K562 (cell line): ENCODE measurements around the gene YARS1. TPM values are rescaled to one million over a fixed set of nuclear protein-coding genes. Genes with fewer than 3 reads are reported as not detected.

Experiments
- BRD4 ChIP-seq: fragments of 200-600 bp; sonication (generic); IDR thresholded peaks from 2 replicates; pipeline ENCODE4 v1.6.1; 2017; ENCODE audit warnings: inconsistent platforms
- CC2D1A ChIP-seq: fragments of 450-650 bp; IDR thresholded peaks from 2 replicates; pipeline ENCODE4 v1.6.1; 2017; ENCODE audit warnings: mild to moderate bottlenecking
- CHD1 ChIP-seq: fragments of 200-600 bp; sonication (generic); IDR thresholded peaks from one replicate; pipeline ENCODE4 v1.6.1; 2012; ENCODE audit warnings: mild to moderate bottlenecking, moderate library complexity, low read length, inconsistent platforms
- E2F3 ChIP-seq: fragments of 250-450 bp; sonication (Bioruptor Pico); IDR thresholded peaks from 2 replicates; pipeline ENCODE4 v1.4.0; 2020; ENCODE audit warnings: mild to moderate bottlenecking
- ELF4 ChIP-seq: fragments of 450-650 bp; formaldehyde crosslinking; IDR thresholded peaks from 2 replicates; pipeline ENCODE4 v1.4.0; 2022; ENCODE audit warnings: missing genetic modification characterization
- HSF4 ChIP-seq: fragments of 250-450 bp; sonication (Bioruptor Pico); IDR thresholded peaks from 2 replicates; pipeline ENCODE4 v2.1.2; 2022; ENCODE audit warnings: mild to moderate bottlenecking, moderate library complexity, borderline replicate concordance
- KDM4B ChIP-seq, 2 experiments: fragments of 450-650 bp in 1 of 2; sonication (generic) in 1 of 2; IDR thresholded peaks; 2 replicates each; pipeline ENCODE4 v1.6.1; 2016 to 2017; ENCODE audit warnings: borderline replicate concordance in 2 of 2, antibody characterized with exemption in 1 of 2, low read depth in 1 of 2, mild to moderate bottlenecking in 1 of 2
- NR2C2 ChIP-seq, 2 experiments: fragments of 200-800 bp in 1 of 2; sonication (Bioruptor generic) in 1 of 2; sonication (generic) in 1 of 2; formaldehyde crosslinking in 1 of 2; IDR thresholded peaks; 2 replicates each; pipeline versions ENCODE4 v1.6.1 to v1.8.0; 2016 to 2022; ENCODE audit warnings: mild to moderate bottlenecking in 1 of 2, missing compliant biosample characterization in 1 of 2, missing genetic modification characterization in 1 of 2, missing genetic modification reagents in 1 of 2
- RBM25 ChIP-seq: fragments of 200-400 bp; formaldehyde crosslinking; IDR thresholded peaks from 2 replicates; pipeline ENCODE4 v1.6.1; 2018; ENCODE audit warnings: low read length, low read depth, moderate library complexity; ENCODE audit not compliant: severe bottlenecking
- RBM39 ChIP-seq: fragments of 200-400 bp; formaldehyde crosslinking; optimal IDR thresholded peaks from 2 replicates; pipeline ENCODE3; 2018; ENCODE audit warnings: low read depth, low read length
- RCOR1 ChIP-seq, 2 experiments: IDR thresholded peaks; 2 replicates each; pipeline ENCODE4 v1.6.1; 2012; ENCODE audit warnings: low read depth in 2 of 2, low read length in 2 of 2, borderline replicate concordance in 1 of 2, improper control_type of control experiment in 1 of 2
- RNF219 ChIP-seq: fragments of 250-450 bp; sonication (Bioruptor Pico); IDR thresholded peaks from 2 replicates; pipeline ENCODE4 v1.5.0; 2022; ENCODE audit warnings: mild to moderate bottlenecking
- TAF15 ChIP-seq: fragments of 200-400 bp; formaldehyde crosslinking; IDR thresholded peaks from 2 replicates; pipeline ENCODE4 v1.6.1; 2017; ENCODE audit warnings: mild to moderate bottlenecking, low read depth, low read length, moderate library complexity
- TCF3 ChIP-seq: sonication (generic); formaldehyde crosslinking; IDR thresholded peaks from 2 replicates; pipeline ENCODE4 v1.4.0; 2020; ENCODE audit warnings: mild to moderate bottlenecking, missing genetic modification reagents
- TRIM28 ChIP-seq: fragments of 450-650 bp; IDR thresholded peaks from 2 replicates; pipeline ENCODE4 v1.6.1; 2017
- ZNF165 ChIP-seq: fragments of 250-450 bp; sonication (Bioruptor Pico); IDR thresholded peaks from 2 replicates; pipeline ENCODE4 v1.4.0; 2020; ENCODE audit warnings: borderline replicate concordance
- ZNF561 ChIP-seq: fragments of 450-650 bp; formaldehyde crosslinking; conservative IDR thresholded peaks from 2 replicates; pipeline ENCODE4 v1.4.0; 2020; ENCODE audit warnings: mild to moderate bottlenecking, moderate library complexity
- ZSCAN29 ChIP-seq: fragments of 450-650 bp; IDR thresholded peaks from 2 replicates; pipeline ENCODE4 v1.6.1; 2017
- polyA plus RNA-seq, 8 experiments: library from polyadenylated mRNA; depleted of rRNA in 4 of 8; stranded (reverse) in 5 of 8; unstranded in 3 of 8; fragments of >200 nt; fragmentation: Nextera tagmentation in 2 of 8; fragmentation: Illumina TruSeq in 1 of 8; extraction: Ambion mirVana in 2 of 8; extraction: Trizol in 1 of 8; gene quantifications; 2 replicates each; pipeline versions ENCODE4 v1.2.1 to v1.2.3, GENCODE V29; 2011 to 2014; ENCODE audit warnings: inconsistent platforms in 1 of 8, missing spikeins in 1 of 8
- total RNA-seq, 7 experiments: library from RNA; depleted of rRNA in 6 of 7; stranded (reverse); fragments of >200 nt in 6 of 7; fragmentation: Illumina TruSeq in 2 of 7; extraction: Trizol in 2 of 7; gene quantifications; 2 replicates each; pipeline versions ENCODE4 v1.2.1 to v1.2.3, GENCODE V29; 2011 to 2021; ENCODE audit warnings: low replicate concordance in 1 of 7
- TF ChIP-seq, protein P1 (sequence below): fragments of 450-650 bp; IDR thresholded peaks from 2 replicates; pipeline ENCODE4 v1.6.1; 2016; ENCODE audit warnings: mild to moderate bottlenecking
- TF ChIP-seq, protein P2 (sequence below): fragments of 450-650 bp; IDR thresholded peaks from 2 replicates; pipeline ENCODE4 v1.6.1; 2016; ENCODE audit warnings: antibody characterized with exemption
- TF ChIP-seq, protein P3 (sequence below): sonication (generic); formaldehyde crosslinking; IDR thresholded peaks from 2 replicates; pipeline ENCODE4 v1.4.0; 2020; ENCODE audit warnings: mild to moderate bottlenecking, missing genetic modification reagents

Gene YARS1
- total and polyA plus RNA-seq, 9 of the 15 experiments (the other 6 are each of a cell fraction or from before 2014, with no cell fraction given): 66.2 to 336 (median 201) TPM

- TF ChIP-seq HSF4 (0 out of 2 replicates have a peak, but pooled peaks have one; percentile 52), E2F3 (CRISPR knock-in tag) (no peak), ZNF561 (CRISPR knock-in tag) (no peak), RCOR1 (IDR thresholded peaks at IDR 0.05; ENCODE audit: borderline replicate concordance in 1 of 2, low read depth in 2 of 2, low read length in 2 of 2) (peak in 1 of 2 experiments; percentile 49; a peak in 1 of 4 replicates), TCF3 (CRISPR knock-in tag) (peak; percentile 32; the same call in 1 of the 2 replicates), BRD4 (no peak), CC2D1A (no peak), KDM4B (IDR thresholded peaks at IDR 0.05; ENCODE audit: borderline replicate concordance in 2 of 2, low read depth in 1 of 2) (no peak), RBM39 (no peak), TRIM28 (no peak), ELF4 (no peak), ZNF165 (CRISPR knock-in tag) (no peak), CHD1 (peak; percentile 24), NR2C2 (CRISPR knock-in tag; IDR thresholded peaks at IDR 0.05) (no peak), NR2C2 (tag; IDR thresholded peaks at IDR 0.05) (no peak), RNF219 (CRISPR knock-in tag) (peak; percentile 23; the same call in 1 of the 2 replicates), TAF15 (no peak), ZSCAN29 (no peak), RBM25 (peak; percentile 75)
- TF ChIP-seq, protein P1, sequence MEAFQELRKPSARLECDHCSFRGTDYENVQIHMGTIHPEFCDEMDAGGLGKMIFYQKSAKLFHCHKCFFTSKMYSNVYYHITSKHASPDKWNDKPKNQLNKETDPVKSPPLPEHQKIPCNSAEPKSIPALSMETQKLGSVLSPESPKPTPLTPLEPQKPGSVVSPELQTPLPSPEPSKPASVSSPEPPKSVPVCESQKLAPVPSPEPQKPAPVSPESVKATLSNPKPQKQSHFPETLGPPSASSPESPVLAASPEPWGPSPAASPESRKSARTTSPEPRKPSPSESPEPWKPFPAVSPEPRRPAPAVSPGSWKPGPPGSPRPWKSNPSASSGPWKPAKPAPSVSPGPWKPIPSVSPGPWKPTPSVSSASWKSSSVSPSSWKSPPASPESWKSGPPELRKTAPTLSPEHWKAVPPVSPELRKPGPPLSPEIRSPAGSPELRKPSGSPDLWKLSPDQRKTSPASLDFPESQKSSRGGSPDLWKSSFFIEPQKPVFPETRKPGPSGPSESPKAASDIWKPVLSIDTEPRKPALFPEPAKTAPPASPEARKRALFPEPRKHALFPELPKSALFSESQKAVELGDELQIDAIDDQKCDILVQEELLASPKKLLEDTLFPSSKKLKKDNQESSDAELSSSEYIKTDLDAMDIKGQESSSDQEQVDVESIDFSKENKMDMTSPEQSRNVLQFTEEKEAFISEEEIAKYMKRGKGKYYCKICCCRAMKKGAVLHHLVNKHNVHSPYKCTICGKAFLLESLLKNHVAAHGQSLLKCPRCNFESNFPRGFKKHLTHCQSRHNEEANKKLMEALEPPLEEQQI: no peak
- TF ChIP-seq, protein P2, sequence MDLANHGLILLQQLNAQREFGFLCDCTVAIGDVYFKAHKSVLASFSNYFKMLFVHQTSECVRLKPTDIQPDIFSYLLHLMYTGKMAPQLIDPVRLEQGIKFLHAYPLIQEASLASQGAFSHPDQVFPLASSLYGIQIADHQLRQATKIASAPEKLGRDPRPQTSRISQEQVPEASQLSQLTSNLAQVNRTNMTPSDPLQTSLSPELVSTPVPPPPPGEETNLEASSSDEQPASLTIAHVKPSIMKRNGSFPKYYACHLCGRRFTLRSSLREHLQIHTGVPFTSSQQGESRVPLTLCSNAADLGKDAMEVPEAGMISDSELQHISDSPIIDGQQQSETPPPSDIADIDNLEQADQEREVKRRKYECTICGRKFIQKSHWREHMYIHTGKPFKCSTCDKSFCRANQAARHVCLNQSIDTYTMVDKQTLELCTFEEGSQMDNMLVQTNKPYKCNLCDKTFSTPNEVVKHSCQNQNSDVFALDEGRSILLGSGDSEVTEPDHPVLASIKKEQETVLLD: 0 out of 2 replicates have a peak, but pooled peaks have one; percentile 32
- TF ChIP-seq, protein P3, sequence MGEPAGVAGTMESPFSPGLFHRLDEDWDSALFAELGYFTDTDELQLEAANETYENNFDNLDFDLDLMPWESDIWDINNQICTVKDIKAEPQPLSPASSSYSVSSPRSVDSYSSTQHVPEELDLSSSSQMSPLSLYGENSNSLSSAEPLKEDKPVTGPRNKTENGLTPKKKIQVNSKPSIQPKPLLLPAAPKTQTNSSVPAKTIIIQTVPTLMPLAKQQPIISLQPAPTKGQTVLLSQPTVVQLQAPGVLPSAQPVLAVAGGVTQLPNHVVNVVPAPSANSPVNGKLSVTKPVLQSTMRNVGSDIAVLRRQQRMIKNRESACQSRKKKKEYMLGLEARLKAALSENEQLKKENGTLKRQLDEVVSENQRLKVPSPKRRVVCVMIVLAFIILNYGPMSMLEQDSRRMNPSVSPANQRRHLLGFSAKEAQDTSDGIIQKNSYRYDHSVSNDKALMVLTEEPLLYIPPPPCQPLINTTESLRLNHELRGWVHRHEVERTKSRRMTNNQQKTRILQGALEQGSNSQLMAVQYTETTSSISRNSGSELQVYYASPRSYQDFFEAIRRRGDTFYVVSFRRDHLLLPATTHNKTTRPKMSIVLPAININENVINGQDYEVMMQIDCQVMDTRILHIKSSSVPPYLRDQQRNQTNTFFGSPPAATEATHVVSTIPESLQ (CRISPR knock-in tag): no peak
Observed at GRCh38 chr1:32758177-32758794, 58.9 kb downstream of the YARS1 start (continued).
